SK-N-SH (cell line): Measurements from ENCODE around the gene STOML2. TPM values are rescaled to one million over a fixed set of nuclear protein-coding genes. Genes with fewer than 3 reads are reported as not detected.

Source experiments
- CTCF ChIA-PET: fragments of 300-600, 350-600 bp; formaldehyde crosslinking; extraction: SDS; loops from one replicate; lab custom pipeline; 2021; lab: Yijun Ruan, JAX
- POLR2A ChIA-PET: fragments of 350-600 bp; sonication (Branson Sonifier 250); formaldehyde crosslinking; extraction: SDS; loops from one replicate; lab custom pipeline; 2020; ENCODE audit warnings: antibody characterized with exemption, inconsistent platforms; lab: Yijun Ruan, JAX
- DNase-seq: peaks from one replicate; pipeline ENCODE4 v3.0.0; 2012
- H2AFZ ChIP-seq: fragments of 200-600 bp; sonication (generic); 2 replicates; pipeline ENCODE4 v1.8.1; 2016; ENCODE audit warnings: antibody characterized with exemption, mild to moderate bottlenecking, low read depth
- H3F3A ChIP-seq: fragments of 200-600 bp; sonication (generic); replicated peaks from 2 replicates; pipeline ENCODE3; 2016; ENCODE audit warnings: antibody characterized with exemption, mild to moderate bottlenecking; ENCODE audit not compliant: insufficient read depth
- H3K27ac ChIP-seq, 2 experiments: fragments of 200-500 bp in 1 of 2; fragments of 200-600 bp in 1 of 2; sonication (Bioruptor generic) in 1 of 2; sonication (generic), shearing (Covaris generic) in 1 of 2; 2 replicates each; pipeline versions ENCODE4 v1.5.1 to v1.6.1; 2014 to 2016; ENCODE audit warnings: low read depth in 2 of 2, inconsistent platforms in 1 of 2, low read length in 1 of 2, mild to moderate bottlenecking in 1 of 2, mixed read lengths in 1 of 2
- H3K27me3 ChIP-seq: fragments of 200-600 bp; sonication (generic), shearing (Covaris generic); 2 replicates; pipeline ENCODE4 v1.6.1; 2016; ENCODE audit warnings: mixed run types; ENCODE audit not compliant: insufficient read depth
- H3K36me3 ChIP-seq, 2 experiments: fragments of 200-500 bp in 1 of 2; fragments of 200-600 bp in 1 of 2; sonication (Bioruptor generic) in 1 of 2; sonication (generic) in 1 of 2; replicated peaks in 1 of 2; 2 replicates each; pipeline versions ENCODE3 to v1.5.1; 2014 to 2016; ENCODE audit warnings: low read length in 1 of 2, mild to moderate bottlenecking in 1 of 2; ENCODE audit not compliant: insufficient read depth in 2 of 2, control insufficient read depth in 1 of 2
- H3K4me1 ChIP-seq, 2 experiments: fragments of 200-500 bp in 1 of 2; fragments of 200-600 bp in 1 of 2; sonication (Bioruptor generic) in 1 of 2; sonication (generic), shearing (Covaris generic) in 1 of 2; 2 replicates each; pipeline versions ENCODE4 v1.5.1 to v1.6.1; 2014 to 2016; ENCODE audit warnings: low read depth in 1 of 2, low read length in 1 of 2, mixed run types in 1 of 2; ENCODE audit not compliant: insufficient read depth in 2 of 2, control insufficient read depth in 1 of 2
- H3K4me2 ChIP-seq: fragments of 200-600 bp; sonication (generic), shearing (Covaris generic); 2 replicates; pipeline ENCODE4 v1.6.1; 2017; ENCODE audit warnings: mixed run types
- H3K4me3 ChIP-seq, 2 experiments: fragments of 200-500 bp in 1 of 2; fragments of 200-600 bp in 1 of 2; sonication (Bioruptor generic) in 1 of 2; sonication (generic), shearing (Covaris generic) in 1 of 2; 2 replicates each; pipeline versions ENCODE4 v1.5.1 to v1.8.1; 2014 to 2016; ENCODE audit warnings: low read depth in 2 of 2, inconsistent platforms in 1 of 2, low read length in 1 of 2, mild to moderate bottlenecking in 1 of 2, mixed read lengths in 1 of 2, moderate library complexity in 1 of 2
- H3K79me2 ChIP-seq: fragments of 200-600 bp; sonication (generic); 2 replicates; pipeline ENCODE4 v1.8.1; 2017; ENCODE audit warnings: mild to moderate bottlenecking; ENCODE audit not compliant: insufficient read depth
- H3K9ac ChIP-seq: fragments of 200-600 bp; sonication (generic); 2 replicates; pipeline ENCODE4 v1.6.1; 2017; ENCODE audit warnings: mixed run types
- H3K9me2 ChIP-seq: fragments of 200-600 bp; sonication (generic); 2 replicates; pipeline ENCODE4 v1.6.1; 2017; ENCODE audit warnings: mixed run types
- H3K9me3 ChIP-seq: fragments of 200-600 bp; sonication (generic); 2 replicates; pipeline ENCODE4 v1.6.1; 2017; ENCODE audit warnings: mixed run types, mild to moderate bottlenecking, moderate library complexity
- H4K20me1 ChIP-seq: fragments of 200-600 bp; sonication (generic); 2 replicates; pipeline ENCODE4 v1.6.1; 2017; ENCODE audit warnings: mild to moderate bottlenecking, mixed run types; ENCODE audit not compliant: insufficient read depth
- CHD2 ChIP-seq: fragments of 150-350 bp; IDR thresholded peaks from 2 replicates; pipeline ENCODE4 v1.6.1; 2018; ENCODE audit warnings: low read length; ENCODE audit not compliant: partially characterized antibody
- CTCF ChIP-seq: fragments of 200-600 bp; sonication (generic); IDR thresholded peaks from 2 replicates; pipeline ENCODE4 v1.6.1; 2017; ENCODE audit warnings: antibody characterized with exemption, mild to moderate bottlenecking, moderate library complexity
- ELF1 ChIP-seq: IDR thresholded peaks from 2 replicates; pipeline ENCODE4 v1.4.0; 2012
- GABPA ChIP-seq: IDR thresholded peaks from 2 replicates; pipeline ENCODE4 v1.4.0; 2012; ENCODE audit warnings: low read depth, mild to moderate bottlenecking
- MEF2A ChIP-seq: IDR thresholded peaks from 2 replicates; pipeline ENCODE4 v1.4.0; 2012; ENCODE audit warnings: low read depth, borderline replicate concordance
- MXI1 ChIP-seq: IDR thresholded peaks from 2 replicates; pipeline ENCODE4 v1.6.1; 2012; ENCODE audit warnings: mild to moderate bottlenecking, low read depth, low read length, improper control_type of control experiment
- POLR2AphosphoS5 ChIP-seq: IDR thresholded peaks from 2 replicates; pipeline ENCODE4 v1.6.1; 2012; ENCODE audit warnings: low read depth, low read length
- REST ChIP-seq: IDR thresholded peaks from 2 replicates; pipeline ENCODE4 v1.6.1; 2012; ENCODE audit warnings: mild to moderate bottlenecking, low read depth, low read length, moderate library complexity
- SIN3A ChIP-seq: IDR thresholded peaks from 2 replicates; pipeline ENCODE4 v1.6.1; 2012; ENCODE audit warnings: low read depth, mild to moderate bottlenecking, low read length, moderate library complexity, borderline replicate concordance
- TAF1 ChIP-seq: IDR thresholded peaks from 2 replicates; pipeline ENCODE4 v1.6.1; 2012; ENCODE audit warnings: low read depth, mild to moderate bottlenecking, low read length, moderate library complexity, borderline replicate concordance
- TCF12 ChIP-seq: IDR thresholded peaks from 2 replicates; pipeline ENCODE4 v1.4.0; 2012
- TEAD4 ChIP-seq: IDR thresholded peaks from 2 replicates; pipeline ENCODE4 v1.4.0; 2012; ENCODE audit warnings: mild to moderate bottlenecking, borderline replicate concordance; ENCODE audit not compliant: insufficient read depth
- USF1 ChIP-seq: IDR thresholded peaks from 2 replicates; pipeline ENCODE4 v1.4.0; 2012; ENCODE audit warnings: low read depth, borderline replicate concordance
- YY1 ChIP-seq: IDR thresholded peaks from 2 replicates; pipeline ENCODE4 v1.4.0; 2012; ENCODE audit warnings: low read depth, mild to moderate bottlenecking
- WGBS: methylation state at CpG from one replicate; pipeline ENCODE4 v1.1.6; 2017; ENCODE audit warnings: low lambda C conversion rate; 5-methylcytosine and 5-hydroxymethylcytosine counted together
- polyA plus RNA-seq, 3 experiments: library from polyadenylated mRNA; depleted of rRNA; stranded (reverse); fragments of >200 nt; gene quantifications; 2 replicates each; pipeline ENCODE4 v1.2.3, GENCODE V29; 2012
- TF ChIP-seq, protein P1 (sequence below): IDR thresholded peaks from 2 replicates; pipeline ENCODE4; 2012
- TF ChIP-seq, protein P2 (sequence below): IDR thresholded peaks from 2 replicates; pipeline ENCODE4 v1.4.0; 2012; ENCODE audit warnings: low read depth
- TF ChIP-seq, protein P3 (sequence below): IDR thresholded peaks from 2 replicates; pipeline ENCODE4 v1.4.0; 2012; ENCODE audit warnings: low read depth, borderline replicate concordance

Gene STOML2
- polyA plus RNA-seq, 1 of the 3 experiments (the other 2 are of a cell fraction): 232 TPM

- H3K9me3 ChIP-seq: no peaks in the 10 kb centered on the region
- WGBS: under 1% methylated on average over 39 of the region's 67 CpGs
- H3K4me2 ChIP-seq: peak within 1 kb of the TSS; percentile 91
- peak within 1 kb of the TSS; percentile 97 for H2AFZ ChIP-seq
- POLR2A ChIA-PET: interaction anchor here (0.5 to 2.9 kb wide), 15 partner anchors 8 to 906 kb away, joined by 3 to 29 read pairs (median 4); partner anchors contain the start of genes ATOSB, DNAJB5, PIGO and RUSC2
- H3F3A ChIP-seq: peaks cover 5% of the 10 kb centered on the region
- no peak for TF ChIP-seq MEF2A
- TF ChIP-seq CTCF: no peak
- no peak for TF ChIP-seq USF1
- TF ChIP-seq, protein P1, sequence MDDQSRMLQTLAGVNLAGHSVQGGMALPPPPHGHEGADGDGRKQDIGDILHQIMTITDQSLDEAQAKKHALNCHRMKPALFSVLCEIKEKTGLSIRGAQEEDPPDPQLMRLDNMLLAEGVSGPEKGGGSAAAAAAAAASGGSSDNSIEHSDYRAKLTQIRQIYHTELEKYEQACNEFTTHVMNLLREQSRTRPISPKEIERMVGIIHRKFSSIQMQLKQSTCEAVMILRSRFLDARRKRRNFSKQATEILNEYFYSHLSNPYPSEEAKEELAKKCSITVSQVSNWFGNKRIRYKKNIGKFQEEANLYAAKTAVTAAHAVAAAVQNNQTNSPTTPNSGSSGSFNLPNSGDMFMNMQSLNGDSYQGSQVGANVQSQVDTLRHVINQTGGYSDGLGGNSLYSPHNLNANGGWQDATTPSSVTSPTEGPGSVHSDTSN: no peak; the same call in 1 of the 2 replicates
- TF ChIP-seq MXI1: peak; percentile 88
- peak; percentile 70 for TF ChIP-seq GABPA
- no peak for TF ChIP-seq TEAD4
- peak; percentile 83 for TF ChIP-seq TAF1
- peak; percentile 92 for TF ChIP-seq CHD2
- peak; percentile 45 for TF ChIP-seq YY1
- TF ChIP-seq, protein P2, sequence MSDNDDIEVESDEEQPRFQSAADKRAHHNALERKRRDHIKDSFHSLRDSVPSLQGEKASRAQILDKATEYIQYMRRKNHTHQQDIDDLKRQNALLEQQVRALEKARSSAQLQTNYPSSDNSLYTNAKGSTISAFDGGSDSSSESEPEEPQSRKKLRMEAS: peak; percentile 79
- peak; percentile 74 for TF ChIP-seq ELF1
- TF ChIP-seq POLR2AphosphoS5: peak; percentile 91
- TF ChIP-seq, protein P3, sequence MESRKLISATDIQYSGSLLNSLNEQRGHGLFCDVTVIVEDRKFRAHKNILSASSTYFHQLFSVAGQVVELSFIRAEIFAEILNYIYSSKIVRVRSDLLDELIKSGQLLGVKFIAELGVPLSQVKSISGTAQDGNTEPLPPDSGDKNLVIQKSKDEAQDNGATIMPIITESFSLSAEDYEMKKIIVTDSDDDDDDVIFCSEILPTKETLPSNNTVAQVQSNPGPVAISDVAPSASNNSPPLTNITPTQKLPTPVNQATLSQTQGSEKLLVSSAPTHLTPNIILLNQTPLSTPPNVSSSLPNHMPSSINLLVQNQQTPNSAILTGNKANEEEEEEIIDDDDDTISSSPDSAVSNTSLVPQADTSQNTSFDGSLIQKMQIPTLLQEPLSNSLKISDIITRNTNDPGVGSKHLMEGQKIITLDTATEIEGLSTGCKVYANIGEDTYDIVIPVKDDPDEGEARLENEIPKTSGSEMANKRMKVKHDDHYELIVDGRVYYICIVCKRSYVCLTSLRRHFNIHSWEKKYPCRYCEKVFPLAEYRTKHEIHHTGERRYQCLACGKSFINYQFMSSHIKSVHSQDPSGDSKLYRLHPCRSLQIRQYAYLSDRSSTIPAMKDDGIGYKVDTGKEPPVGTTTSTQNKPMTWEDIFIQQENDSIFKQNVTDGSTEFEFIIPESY: peak; percentile 86
- peak; percentile 13; the same call in 1 of the 2 replicates for TF ChIP-seq TCF12
- peak; percentile 16; the same call in 1 of the 2 replicates for TF ChIP-seq SIN3A
- no peak for TF ChIP-seq REST
- TF ChIP-seq, all 33 proteins: peak for 11
- peak within 1 kb of the TSS; percentile 64 to 88 for H3K27ac ChIP-seq
- H3K9me2 ChIP-seq: no peaks in the 10 kb centered on the region
- H3K9ac ChIP-seq: peak within 1 kb of the TSS; percentile 75
- peaks cover 11 to 13% of the 10 kb centered on the region in 2 experiments; a peak in 1 of 4 replicates for H3K4me1 ChIP-seq
- peak within 1 kb of the TSS; percentile 68 to 74 for H3K4me3 ChIP-seq
- H3K79me2 ChIP-seq: peaks cover 29% of the 10 kb centered on the region
- no peaks in the 10 kb centered on the region for H3K27me3 ChIP-seq
- peak; percentile 94 for DNase-seq
- H3K36me3 ChIP-seq: peaks cover 3 to 22% of the 10 kb centered on the region in 2 experiments
- CTCF ChIA-PET: interaction anchor here (0.6 to 5.1 kb wide), 13 partner anchors 8 to 578 kb away, joined by 3 to 55 read pairs (median 5); partner anchors contain the start of genes CCDC107, DNAJB5, PIGO and RMRP
- H4K20me1 ChIP-seq: no peaks in the 10 kb centered on the region
Measured at GRCh38 chr9:35079426-35080341, 23.2 kb downstream of the STOML2 start, which contains the start of gene FANCG. Gene FANCG (minus strand): TSS chr9:35079942. CDS start chr9:35079524, 418 bp downstream.
